ENCODE results near the gene GLOD5. TPM values are rescaled to one million over a fixed set of nuclear protein-coding genes. Genes with fewer than 3 reads are reported as not detected.

Gene GLOD5
- total and polyA plus RNA-seq, 8 donors = 0.37 to 0.99 (median 0.64) TPM; not detected in 4

DNA sequence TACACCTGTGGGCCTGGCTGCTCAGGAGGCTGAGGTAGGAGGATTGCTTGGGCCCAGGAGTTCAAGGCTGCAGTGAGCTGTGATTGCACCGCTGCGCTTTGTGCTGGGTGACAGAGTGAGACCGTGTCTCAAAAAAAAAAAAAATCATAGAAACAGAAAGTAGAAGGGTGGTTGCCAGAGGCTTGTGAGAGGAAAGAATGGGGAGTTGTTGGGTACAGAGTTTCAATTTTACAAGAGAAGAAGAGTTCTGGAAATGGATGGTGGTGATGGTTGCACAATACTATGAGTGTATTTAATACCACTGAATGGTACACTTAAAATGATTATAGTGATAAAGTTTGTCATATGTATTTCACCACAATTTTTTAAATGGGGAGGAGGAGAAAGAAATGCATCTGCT lies 10.2 kb upstream of the GLOD5 start:
- H3K27ac ChIP-seq = no peak overlapping the region
- no peaks in the 10 kb centered on the region for H3K27me3 ChIP-seq
- FAIRE-seq (no peak), DNase-seq (no peak), ATAC-seq (no peak)
- intact Hi-C loops (cut with DNase I) = no loop called here
- H3K4me1 ChIP-seq = no peaks in the 10 kb centered on the region
- H3K36me3 ChIP-seq = no peaks in the 10 kb centered on the region
- no peaks in the 10 kb centered on the region for H3K9me3 ChIP-seq
- 85 to 86% methylated on average over 3 of the region's 3 CpGs for WGBS, 2 donors
- no peak overlapping the region for H3K4me3 ChIP-seq
- TF ChIP-seq, protein P1, sequence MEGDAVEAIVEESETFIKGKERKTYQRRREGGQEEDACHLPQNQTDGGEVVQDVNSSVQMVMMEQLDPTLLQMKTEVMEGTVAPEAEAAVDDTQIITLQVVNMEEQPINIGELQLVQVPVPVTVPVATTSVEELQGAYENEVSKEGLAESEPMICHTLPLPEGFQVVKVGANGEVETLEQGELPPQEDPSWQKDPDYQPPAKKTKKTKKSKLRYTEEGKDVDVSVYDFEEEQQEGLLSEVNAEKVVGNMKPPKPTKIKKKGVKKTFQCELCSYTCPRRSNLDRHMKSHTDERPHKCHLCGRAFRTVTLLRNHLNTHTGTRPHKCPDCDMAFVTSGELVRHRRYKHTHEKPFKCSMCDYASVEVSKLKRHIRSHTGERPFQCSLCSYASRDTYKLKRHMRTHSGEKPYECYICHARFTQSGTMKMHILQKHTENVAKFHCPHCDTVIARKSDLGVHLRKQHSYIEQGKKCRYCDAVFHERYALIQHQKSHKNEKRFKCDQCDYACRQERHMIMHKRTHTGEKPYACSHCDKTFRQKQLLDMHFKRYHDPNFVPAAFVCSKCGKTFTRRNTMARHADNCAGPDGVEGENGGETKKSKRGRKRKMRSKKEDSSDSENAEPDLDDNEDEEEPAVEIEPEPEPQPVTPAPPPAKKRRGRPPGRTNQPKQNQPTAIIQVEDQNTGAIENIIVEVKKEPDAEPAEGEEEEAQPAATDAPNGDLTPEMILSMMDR (IDR thresholded peaks at IDR 0.05) = no peak

DNA sequence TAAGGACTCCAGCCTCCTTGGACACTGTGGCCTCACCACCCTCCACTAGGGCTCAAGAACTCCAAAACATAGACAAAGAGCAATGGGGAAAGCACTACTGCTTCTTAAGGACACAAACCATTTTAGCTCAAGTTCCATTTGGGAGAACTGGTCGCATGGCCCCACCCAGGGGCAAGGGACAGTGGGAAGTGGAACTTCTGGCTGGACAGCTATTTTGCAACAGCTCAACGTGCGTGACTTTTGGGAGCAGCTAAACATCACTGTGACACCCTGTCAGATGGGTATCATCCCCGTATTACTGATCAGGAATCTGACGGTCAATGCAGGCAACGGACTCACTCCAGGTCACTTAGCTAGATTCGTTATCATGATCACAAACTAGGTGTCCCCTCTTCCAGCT lies 9.0 kb upstream of the GLOD5 start:
- 39 to 59% methylated on average over 7 of the region's 7 CpGs for WGBS, 2 donors
- Histone ChIP-seq H3K36me3 (no peaks in the 10 kb centered on the region), H3K9me3 (no peaks in the 10 kb centered on the region), H3K27me3 (no peaks in the 10 kb centered on the region), H3K4me3 (no peak overlapping the region), H3K27ac (no peak overlapping the region), H3K4me1 (no peaks in the 10 kb centered on the region)
- FAIRE-seq (no peak), ATAC-seq (no peak), DNase-seq (no peak)
- intact Hi-C loops (cut with DNase I) = no loop called here
- TF ChIP-seq, protein P1 (IDR thresholded peaks at IDR 0.05) = no peak

DNA sequence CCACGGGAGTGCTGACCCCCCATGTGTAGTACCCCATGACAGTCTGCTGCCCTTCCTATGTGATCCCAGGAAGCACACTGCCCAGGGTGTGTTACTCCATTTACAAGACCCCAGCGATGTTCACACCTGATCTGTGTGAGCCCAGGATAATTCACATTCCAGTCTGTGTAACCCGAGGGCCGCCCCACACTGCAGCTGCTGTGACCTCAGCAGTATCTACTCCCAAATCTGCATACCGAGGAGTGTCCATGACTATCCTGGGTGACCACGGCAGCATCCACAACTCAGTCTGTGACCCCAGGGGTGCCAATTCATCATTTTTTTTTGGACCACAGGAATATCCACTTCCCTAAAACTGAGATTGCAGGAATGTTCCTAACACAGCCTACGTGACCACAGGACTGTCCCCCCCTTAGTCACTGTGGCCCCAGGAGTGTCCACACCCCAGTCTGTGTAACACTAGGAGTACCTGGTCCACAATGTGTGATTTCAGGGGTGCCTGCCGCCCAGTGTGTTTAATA lies 7.8 kb upstream of the GLOD5 start:
- H3K9me3 ChIP-seq = no peaks in the 10 kb centered on the region
- intact Hi-C loops (cut with DNase I) = no loop called here
- H3K27ac ChIP-seq = no peak overlapping the region
- no peak for DNase-seq
- no peak for FAIRE-seq
- no peak overlapping the region for H3K4me3 ChIP-seq
- WGBS, 2 donors = 42 to 58% methylated on average over 8 of the region's 8 CpGs
- TF ChIP-seq, protein P1 (IDR thresholded peaks at IDR 0.05) = no peak
- no peaks in the 10 kb centered on the region for H3K4me1 ChIP-seq
- no peaks in the 10 kb centered on the region for H3K27me3 ChIP-seq
- no peaks in the 10 kb centered on the region for H3K36me3 ChIP-seq
- no peak for ATAC-seq

DNA sequence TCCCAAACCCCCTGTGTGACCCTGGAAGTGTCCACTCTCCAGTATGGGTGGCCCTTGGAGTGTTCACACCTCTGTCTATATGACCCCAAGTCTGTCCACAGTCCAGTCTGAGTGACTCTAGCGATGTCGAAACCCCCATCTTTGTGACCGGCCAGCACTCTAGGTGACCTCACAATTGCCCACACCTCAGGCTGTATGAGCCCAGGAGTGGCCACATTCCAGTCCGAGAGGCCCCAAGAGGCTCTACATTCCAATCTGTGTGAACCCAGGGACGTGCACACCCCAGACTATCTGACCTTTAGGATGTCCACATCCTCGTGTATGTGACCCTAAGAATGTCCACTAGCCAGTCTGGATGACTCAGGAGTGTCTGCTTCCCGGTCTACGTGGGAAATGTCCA lies 7.3 kb upstream of the GLOD5 start:
- Histone ChIP-seq H3K36me3 (no peaks in the 10 kb centered on the region), H3K4me3 (no peak overlapping the region), H3K9me3 (no peaks in the 10 kb centered on the region), H3K27ac (no peak overlapping the region), H3K4me1 (no peaks in the 10 kb centered on the region), H3K27me3 (no peaks in the 10 kb centered on the region)
- 46 to 56% methylated on average over 8 of the region's 8 CpGs for WGBS, 2 donors
- TF ChIP-seq, protein P1 (IDR thresholded peaks at IDR 0.05) = no peak
- intact Hi-C loops (cut with DNase I) = no loop called here
- no peak for ATAC-seq
- FAIRE-seq = no peak
- DNase-seq = no peak

DNA sequence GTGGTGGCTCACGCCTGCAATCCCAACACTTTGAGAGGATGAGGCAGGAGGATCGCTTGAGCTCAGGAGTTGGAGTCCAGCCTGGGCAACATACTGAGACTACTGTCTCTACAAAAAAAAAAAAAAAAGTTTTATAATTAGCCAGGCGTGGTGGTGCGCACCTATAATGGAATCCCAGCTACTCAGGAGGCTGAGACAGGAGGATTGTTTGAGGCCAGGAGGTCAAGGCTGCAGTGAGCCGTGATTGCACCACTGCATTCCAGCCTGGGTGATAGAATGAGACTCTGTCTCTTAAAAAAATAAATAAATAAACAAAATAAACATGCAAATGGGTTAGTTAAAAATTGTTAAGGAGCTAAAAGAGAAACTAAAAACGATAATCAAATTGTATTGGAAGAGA lies 7.7 kb downstream of the GLOD5 start:
- ATAC-seq = no peak
- 80% methylated on average over 6 of the region's 6 CpGs for WGBS, 2 donors
- H3K27me3 ChIP-seq = peaks cover 0 to 4% (median 0%) of the 10 kb centered on the region in 4 donors

More for the DNA sequence above, 7.7 kb downstream of the GLOD5 start:
- Histone ChIP-seq H3K9me3 (no peaks in the 10 kb centered on the region), H3K4me1 (no peaks in the 10 kb centered on the region), H3K36me3 (no peaks in the 10 kb centered on the region), H3K4me3 (no peak overlapping the region), H3K27ac (no peak overlapping the region)
- DNase-seq = no peak
- intact Hi-C loops (cut with DNase I) = no loop called here
- no peak for FAIRE-seq
- TF ChIP-seq, protein P1 (IDR thresholded peaks at IDR 0.05) = no peak
